ENCODE measurements around the gene HLA-DQB1.

DNA sequence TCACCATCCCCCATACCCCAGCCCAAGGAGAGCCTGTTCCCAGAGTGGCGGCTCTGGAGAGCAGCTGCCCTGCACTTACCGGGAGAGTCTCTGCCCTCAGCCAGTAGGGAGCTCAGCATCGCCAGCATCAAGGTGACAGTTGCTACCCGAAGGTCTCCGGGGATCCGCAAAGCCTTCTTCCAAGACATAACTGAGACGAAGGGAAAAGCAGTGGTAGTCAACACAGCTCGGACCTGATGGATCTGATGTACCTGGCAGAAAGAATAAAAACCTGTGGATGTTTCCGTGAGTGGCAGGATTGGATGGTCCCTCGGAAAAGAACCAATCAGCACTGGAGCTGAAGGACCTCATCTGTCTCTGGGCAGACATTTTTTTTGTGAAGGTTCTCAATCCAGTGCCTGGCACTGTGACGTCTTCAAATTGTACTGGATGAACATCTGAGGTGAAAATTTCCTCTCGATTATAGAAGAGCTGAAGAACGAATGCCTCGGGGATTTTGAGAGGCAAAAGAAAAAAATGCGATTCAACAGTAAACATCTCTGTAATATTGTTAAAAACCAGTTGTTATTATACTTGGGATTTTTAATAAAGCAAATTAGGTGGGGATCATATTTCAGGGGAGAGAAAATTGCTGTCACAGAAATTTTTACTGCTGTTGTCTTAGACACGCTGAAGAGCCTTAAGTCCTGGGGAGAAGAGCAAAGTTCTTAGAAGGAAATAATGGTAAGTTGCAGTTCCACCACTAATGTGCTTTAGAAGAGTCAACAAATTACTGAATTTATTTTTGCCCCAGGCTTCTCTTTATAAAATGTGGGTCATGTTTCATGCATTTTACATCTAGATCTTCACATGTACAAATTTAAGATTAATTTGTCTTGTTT lies at the start of gene HLA-DQB1:
- TF ChIP-seq CTCF (conservative IDR thresholded peaks at IDR 0.05) (no peak), EZH2 (IDR thresholded peaks at IDR 0.05; ENCODE audit: low read depth) (no peak)
